GM23248 (cell line): ENCODE results near the gene RFX8.

ENCODE experiments used
- EZH2 ChIP-seq: fragments of 200-600 bp; sonication (generic); IDR thresholded peaks from 2 replicates; pipeline ENCODE4 v1.6.1; 2018; ENCODE audit warnings: antibody characterized with exemption, mild to moderate bottlenecking; ENCODE audit not compliant: insufficient read depth, poor library complexity, severe bottlenecking
- EZH2phosphoT487 ChIP-seq: fragments of 200-600 bp; sonication (generic); IDR thresholded peaks from 2 replicates; pipeline ENCODE4 v1.6.1; 2018; ENCODE audit warnings: antibody characterized with exemption, moderate library complexity, mild to moderate bottlenecking, low read depth; ENCODE audit not compliant: insufficient read depth

GRCh38 chr2:101399021-101399799, 75.7 kb downstream of the RFX8 start:
- no peak for TF ChIP-seq EZH2
- TF ChIP-seq EZH2phosphoT487, result no peak
